GM18868 (cell line): Measurements from ENCODE around the gene ASIC4.

ENCODE experiments used
- ATAC-seq: cut with Tn5 transposase; IDR thresholded peaks from one replicate; pipeline ENCODE4 v1.9.1; 2021; ENCODE audit warnings: mild to moderate bottlenecking, moderate library complexity; ENCODE audit not compliant: unreplicated experiment

ASIC4 gene, protein sequence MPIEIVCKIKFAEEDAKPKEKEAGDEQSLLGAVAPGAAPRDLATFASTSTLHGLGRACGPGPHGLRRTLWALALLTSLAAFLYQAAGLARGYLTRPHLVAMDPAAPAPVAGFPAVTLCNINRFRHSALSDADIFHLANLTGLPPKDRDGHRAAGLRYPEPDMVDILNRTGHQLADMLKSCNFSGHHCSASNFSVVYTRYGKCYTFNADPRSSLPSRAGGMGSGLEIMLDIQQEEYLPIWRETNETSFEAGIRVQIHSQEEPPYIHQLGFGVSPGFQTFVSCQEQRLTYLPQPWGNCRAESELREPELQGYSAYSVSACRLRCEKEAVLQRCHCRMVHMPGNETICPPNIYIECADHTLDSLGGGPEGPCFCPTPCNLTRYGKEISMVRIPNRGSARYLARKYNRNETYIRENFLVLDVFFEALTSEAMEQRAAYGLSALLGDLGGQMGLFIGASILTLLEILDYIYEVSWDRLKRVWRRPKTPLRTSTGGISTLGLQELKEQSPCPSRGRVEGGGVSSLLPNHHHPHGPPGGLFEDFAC

DNA sequence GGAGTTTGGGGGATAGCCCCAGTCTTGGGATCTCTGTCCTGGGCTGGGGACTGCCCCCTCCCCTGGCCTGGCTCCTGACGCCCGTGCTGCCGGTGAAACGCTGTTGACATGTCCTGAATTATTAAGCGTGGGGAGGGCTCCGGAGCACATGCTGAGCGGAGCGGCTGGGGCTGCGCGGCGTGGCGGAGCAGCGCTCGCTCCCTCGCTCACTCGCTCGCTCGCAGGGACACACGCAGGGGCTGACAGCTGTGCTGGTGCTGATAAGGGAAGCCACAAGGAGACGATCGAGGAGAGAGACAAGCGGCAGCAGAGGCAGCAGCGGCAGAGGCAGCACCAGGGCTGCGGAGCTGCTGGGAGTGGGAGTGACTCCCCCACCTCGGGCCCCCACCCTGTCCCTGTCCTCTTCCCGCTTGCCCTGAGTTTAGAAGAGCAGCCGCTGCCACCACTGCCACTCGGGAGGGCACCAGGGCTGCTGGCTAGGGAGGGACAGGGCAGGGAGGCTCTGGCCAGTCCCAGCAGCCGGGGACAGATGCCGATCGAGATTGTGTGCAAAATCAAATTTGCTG, at the start of gene ASIC4:
TSS of gene ASIC4 (plus strand) at position 287 of the 566 bp plus-strand sequence. CDS start at position 530, 243 bp downstream.
- no peak for ATAC-seq

DNA sequence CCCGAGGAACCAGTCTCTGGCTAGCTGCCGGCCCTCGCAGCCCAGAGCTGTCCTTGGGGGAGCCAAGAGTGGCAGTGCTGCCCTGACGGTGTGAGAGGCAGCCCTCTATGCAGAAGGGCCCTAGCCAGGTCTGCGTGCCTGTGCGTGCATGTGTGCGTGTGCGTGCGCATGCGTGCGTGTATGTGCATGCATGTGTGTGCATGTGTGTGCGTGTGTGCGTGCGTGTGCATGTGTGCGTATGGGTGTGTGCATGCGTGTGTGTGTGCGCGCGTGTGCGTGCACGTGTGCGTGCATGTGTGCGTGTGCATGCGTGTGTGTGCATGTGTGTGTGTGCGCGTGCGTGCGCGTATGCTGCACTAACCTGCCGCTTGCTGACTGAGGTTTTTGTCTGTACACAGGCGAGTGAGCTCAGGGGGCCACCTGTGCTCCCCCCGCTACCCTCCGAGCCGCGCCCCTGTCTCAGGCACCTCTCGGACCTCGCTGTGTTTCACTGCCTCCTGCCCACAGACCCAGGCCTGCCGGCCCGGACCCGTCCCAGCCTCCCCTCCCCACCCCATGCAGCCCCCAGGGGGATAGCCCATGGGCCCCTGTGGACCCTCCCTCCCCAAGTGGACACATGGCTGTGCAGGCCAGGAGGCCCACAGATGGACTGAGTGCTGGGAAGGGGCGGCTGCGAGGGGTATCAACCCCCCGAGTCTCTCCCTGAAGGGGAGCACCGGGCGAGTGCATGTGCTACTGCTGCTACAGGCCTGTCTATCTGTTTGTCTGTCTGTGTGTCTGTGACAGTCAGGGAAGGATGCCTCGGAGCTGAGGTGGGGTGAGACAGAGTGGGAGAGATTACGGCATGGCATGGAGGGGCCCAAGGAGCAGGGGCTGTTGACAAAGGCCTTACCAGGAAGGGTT, 48.4 kb upstream of the ASIC4 start:
- ATAC-seq: no peak

DNA sequence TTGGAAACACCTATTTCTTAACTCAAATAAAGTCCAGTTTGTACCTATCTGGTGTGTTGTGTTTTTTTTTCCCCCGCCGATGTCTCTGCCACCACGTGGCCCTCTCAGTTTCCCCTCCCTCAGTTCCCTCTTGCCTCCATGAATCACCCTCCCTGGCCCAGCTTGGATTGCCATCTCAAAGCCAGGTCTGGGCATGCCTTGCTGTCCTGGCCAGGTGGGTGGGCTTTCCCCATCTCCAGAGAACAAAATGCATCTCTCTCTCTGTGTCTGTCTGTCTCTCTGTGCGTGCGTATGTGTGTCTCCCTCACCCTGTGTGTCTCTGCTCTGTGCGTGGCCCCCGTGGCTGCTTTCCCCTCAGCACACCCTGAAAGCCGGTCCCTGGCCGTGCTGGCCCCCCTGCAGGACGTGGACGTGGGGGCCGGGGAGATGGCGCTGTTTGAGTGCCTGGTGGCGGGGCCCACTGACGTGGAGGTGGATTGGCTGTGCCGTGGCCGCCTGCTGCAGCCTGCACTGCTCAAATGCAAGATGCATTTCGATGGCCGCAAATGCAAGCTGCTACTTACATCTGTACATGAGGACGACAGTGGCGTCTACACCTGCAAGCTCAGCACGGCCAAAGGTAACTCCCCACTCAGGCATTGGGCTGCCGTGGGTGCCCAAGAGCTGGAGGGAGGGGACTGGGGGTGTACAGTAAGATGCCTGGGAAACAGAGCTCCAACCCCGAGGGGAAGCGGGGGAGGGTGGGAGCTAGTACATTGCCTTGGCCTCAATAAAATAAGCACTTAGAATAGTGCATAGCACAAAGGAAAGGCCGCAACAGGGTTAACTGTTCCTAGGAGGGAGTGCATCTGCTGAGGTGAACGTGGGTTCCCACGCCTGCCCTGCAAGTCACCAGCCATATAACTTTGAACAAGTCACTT, 47.2 kb upstream of the ASIC4 start:
- ATAC-seq: no peak

DNA sequence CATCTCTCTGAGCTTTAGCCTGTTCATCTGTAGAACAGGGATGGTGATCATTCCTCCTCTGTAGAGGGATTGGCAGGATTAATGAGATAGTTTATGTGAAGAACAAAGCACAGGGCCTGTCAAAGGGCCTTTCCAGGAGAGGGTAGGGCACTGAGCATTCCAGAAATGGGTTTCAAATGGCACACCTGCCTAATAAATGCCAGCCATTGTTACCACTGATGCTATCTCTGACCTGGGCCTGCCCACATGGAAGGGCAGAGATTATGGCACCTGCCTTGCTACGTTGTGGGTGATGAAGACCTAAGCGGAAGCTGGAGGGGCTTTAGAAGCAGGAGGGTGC, 46.6 kb upstream of the ASIC4 start:
- ATAC-seq: no peak

DNA sequence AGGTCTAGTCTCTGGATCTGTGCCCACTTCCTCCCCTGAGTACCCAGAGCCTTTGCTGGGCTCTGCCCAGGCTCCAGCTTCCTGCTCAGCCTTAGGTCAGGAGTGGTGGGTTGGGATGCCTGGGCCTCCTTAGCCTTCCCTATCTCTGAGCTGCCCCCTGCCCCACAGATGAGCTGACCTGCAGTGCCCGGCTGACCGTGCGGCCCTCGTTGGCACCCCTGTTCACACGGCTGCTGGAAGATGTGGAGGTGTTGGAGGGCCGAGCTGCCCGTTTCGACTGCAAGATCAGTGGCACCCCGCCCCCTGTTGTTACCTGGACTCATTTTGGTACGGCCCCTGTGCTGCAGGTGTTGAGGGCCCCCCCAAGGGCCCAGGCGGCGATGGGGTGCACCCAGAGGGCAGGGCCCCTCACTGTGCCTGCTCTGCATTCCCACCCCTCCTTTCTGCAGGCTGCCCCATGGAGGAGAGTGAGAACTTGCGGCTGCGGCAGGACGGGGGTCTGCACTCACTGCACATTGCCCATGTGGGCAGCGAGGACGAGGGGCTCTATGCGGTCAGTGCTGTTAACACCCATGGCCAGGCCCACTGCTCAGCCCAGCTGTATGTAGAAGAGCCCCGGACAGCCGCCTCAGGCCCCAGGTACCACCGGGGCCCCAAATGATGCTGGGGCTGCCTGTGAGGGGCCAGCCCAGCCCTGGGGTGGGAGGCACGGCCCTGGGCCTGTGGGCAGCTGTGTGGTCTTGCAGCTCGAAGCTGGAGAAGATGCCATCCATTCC, 45.7 kb upstream of the ASIC4 start:
- no peak for ATAC-seq

DNA sequence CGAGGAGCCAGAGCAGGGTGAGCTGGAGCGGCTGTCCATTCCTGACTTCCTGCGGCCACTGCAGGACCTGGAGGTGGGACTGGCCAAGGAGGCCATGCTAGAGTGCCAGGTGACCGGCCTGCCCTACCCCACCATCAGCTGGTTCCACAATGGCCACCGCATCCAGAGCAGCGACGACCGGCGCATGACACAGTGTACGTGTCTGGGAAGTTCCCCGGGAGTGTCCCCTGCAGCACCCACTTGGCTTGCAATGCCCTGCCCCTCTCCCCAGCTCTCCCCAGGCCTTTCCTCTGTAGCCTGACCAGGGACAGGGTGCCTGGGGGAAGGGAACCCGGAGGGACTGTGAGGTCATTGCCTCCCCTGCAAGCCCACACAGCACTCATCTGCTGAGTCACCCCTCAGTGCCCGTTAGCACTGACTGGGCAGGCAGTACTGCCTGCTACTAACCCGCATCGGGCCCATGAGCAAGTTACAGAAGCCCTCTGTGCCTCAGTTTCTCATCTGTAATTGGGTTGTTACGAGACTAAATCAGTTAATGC, 45.0 kb upstream of the ASIC4 start:
- ATAC-seq: no peak

DNA sequence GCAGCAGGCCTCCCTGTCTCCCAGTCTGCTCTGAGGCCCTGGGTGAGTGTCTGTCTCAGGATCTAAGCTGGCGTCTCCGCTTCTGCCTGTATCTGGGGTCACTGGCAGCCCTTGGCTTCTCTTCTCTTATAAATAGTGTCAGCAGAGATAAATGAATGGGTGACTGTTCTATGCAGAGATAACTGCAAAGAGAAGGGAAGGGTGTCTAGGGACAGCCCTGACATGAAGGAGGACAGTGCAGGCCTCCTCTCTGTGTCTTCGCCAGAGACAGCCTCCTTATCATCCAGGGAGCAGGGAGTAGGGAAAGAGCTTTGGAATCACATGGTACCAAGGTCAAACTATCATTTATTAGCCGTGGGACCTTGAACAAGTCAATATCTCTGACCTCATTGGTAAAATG, 43.9 kb upstream of the ASIC4 start:
- no peak for ATAC-seq

DNA sequence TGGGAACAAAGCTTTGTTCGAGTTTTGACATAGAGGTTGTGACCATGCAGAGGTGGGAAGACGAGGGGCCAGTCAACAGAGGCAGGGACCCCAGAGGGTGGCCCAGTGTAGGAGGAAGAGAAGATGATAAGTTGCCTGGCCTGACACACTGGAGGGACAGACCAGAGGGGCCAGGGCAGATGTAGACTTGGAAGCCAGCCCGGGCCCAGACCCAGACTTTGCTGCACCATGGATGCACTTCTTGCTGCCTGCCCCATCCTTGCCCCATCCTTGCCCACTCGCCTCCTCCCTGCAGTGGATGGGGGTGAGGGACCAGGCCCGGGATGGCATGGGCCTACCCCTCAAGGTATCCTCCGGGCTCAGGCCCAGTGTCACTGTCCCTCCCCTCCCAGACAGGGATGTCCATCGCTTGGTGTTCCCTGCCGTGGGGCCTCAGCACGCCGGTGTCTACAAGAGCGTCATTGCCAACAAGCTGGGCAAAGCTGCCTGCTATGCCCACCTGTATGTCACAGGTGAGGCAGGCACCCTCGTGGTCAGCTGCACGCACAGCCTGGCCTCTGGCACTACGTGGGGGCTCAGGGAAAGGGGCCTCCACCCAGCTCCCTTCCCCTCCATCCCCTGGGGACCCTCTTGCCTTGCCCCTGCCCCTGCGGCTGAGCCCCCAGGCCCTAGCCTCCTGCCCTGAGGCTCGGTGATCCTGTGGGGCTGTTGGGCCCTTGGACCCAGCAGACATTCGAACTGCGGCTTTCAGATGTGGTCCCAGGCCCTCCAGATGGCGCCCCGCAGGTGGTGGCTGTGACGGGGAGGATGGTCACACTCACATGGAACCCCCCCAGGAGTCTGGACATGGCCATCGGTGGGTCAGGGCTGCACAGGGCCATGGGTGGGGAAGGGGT, 42.6 kb upstream of the ASIC4 start:
- no peak for ATAC-seq

DNA sequence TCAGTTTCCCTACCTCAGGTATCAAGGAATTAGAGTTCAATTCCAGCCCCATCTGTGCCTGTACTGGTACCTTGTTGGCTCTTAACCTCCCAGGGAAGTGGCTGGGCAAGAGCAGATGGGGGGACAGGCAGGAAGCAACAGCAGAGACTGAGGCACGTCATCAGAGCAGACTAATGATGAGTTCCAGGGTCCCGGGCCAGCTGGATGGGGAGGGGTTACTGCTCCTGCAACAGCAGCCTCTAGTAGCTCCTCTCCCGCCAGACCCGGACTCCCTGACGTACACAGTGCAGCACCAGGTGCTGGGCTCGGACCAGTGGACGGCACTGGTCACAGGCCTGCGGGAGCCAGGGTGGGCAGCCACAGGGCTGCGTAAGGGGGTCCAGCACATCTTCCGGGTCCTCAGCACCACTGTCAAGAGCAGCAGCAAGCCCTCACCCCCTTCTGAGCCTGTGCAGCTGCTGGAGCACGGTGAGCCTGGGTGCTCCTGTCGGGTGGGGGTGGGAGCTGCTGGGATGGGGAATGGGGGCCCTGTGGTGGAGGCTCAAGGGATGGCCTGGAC, 41.6 kb upstream of the ASIC4 start:
- no peak for ATAC-seq

DNA sequence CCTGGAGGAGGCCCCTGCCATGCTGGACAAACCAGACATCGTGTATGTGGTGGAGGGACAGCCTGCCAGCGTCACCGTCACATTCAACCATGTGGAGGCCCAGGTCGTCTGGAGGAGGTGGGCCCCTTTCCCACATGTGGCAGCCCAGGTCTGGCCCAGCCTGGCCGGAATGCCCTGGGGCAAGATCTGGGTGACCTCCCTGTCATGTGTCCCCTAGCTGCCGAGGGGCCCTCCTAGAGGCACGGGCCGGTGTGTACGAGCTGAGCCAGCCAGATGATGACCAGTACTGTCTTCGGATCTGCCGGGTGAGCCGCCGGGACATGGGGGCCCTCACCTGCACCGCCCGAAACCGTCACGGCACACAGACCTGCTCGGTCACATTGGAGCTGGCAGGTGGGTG, 40.8 kb upstream of the ASIC4 start:
- no peak for ATAC-seq

DNA sequence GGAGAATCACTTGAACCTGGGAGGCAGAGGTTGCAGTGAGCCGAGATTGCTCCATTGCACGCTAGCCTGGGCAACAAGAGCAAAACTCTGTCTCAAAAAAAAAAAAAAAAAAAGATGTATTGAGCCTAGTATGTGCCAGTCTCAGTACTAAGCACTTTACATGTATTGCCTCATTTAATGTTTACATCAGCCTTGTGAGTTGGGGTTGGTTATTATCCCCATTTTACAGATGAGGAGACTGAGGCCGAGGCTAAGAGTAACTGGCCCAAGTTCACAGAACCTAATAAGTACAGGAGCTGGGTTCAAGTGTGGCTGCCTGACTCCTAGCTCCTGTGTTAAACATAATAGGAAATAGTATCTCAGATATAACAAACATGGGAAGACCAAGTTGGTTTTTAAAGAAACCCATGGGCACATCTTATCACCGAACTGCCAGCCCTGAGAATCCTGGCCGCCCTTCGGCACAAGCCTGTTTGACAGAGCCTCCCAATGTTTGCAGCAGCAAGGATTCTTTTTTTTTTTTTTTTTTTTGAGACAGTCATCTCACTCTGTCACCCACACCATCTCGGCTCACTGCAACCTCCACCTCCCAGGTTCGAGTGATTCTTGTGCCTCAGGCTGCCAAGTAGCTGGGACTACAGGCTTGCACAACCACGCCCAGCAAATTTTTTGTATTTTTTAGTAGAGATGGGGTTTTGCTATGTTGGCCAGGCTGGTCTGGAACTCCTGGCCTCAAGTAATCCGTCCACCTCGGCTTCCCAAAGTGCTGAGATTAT, 39.8 kb upstream of the ASIC4 start:
- ATAC-seq: no peak

DNA sequence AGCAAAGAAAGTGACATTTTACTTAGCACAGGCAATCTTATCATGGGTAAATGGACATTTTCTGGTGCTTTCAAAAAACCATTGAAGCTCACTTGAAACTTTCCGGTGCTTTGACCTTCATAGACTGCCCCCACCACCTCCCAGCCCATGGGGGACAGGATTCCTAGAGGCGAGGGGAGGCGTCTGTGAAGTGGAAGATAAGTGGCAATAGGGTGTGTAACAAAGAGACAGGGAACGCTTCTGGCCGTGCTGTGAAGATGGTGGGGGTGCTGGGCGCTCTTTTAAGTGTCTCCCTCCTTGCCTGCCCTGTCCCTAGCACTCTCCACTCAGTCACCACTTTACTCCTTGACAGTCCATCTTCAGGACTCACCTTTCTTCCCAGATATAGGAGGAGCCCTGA, 39.0 kb upstream of the ASIC4 start:
- ATAC-seq: no peak

DNA sequence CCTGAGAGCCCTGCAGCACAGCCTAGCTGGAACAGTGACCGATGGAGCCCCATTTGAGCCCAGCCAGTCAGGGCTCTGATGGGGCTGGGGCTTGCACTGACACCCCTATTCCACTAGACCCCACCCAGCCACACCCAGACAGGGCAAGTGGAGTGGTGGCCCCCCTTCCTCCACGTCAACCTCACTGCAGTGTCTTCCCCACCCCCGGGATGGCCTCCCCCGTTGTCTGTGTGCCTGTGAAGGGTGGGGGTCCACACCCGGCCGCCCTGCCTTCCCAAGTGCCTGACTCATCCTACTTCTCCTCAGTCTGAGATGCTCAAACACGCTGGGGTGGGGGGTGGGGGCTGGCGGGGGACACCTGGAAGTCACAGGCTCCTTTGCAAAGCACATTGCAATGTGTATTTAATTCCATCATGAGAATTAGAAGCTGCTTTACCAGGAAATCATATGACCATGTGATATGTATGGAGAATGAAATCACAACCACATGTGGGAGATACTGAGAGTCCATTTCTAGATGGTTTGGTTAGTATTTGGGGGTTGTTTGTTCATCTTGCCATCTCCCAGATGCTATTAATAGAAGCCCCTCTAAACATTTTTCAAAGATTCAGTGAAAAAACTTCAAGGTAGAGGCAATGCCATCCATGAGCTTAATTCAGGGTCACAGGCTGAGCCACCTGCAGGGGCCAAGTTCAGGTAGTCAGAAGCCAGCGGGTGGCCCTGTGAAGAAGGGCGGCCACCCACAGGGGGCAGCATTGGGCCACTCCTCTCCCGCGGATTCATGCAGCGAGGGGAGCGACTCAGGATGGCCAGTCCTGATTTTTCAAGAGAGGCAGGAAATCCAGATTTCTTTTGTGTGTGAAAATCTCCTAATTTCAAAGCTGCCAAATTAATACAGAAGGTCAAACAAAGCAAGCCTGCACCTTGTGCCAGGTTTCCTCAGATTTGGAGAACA, 38.3 kb upstream of the ASIC4 start:
- peak; percentile 63 for ATAC-seq

DNA sequence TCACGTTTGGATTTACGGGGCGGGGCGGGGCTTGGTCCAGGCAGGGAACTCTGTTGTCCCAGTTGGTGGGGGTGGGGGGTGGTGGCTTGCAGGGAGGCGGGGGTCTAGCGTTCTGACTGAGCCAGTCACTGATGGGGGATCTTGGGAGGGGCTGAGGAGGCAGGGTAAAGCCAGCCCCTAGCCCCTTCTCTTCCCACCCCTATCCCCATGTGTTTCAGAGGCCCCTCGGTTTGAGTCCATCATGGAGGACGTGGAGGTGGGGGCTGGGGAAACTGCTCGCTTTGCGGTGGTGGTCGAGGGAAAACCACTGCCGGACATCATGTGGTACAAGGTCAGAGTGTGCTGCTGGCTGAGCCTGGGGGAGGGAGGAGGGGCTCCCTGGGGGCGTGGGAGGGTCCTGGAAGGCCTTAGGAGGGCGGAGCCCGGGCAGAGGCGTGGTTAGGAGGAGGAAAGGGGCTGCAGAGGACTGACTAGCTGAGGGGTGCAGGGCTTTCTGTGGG, 37.6 kb upstream of the ASIC4 start:
- no peak for ATAC-seq

DNA sequence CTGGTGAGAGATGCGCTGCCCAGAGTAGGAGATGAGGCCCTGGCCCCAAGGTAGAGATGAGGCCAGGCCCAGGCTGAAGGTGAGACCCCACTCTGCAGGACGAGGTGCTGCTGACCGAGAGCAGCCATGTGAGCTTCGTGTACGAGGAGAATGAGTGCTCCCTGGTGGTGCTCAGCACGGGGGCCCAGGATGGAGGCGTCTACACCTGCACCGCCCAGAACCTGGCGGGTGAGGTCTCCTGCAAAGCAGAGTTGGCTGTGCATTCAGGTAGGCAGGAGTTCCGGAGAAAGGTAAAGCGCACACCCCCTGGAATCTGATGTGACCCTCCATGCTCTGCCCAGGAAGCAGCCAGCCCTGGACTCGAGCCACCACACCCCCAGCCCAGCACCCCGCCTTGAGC, 37.1 kb upstream of the ASIC4 start:
- no peak for ATAC-seq

DNA sequence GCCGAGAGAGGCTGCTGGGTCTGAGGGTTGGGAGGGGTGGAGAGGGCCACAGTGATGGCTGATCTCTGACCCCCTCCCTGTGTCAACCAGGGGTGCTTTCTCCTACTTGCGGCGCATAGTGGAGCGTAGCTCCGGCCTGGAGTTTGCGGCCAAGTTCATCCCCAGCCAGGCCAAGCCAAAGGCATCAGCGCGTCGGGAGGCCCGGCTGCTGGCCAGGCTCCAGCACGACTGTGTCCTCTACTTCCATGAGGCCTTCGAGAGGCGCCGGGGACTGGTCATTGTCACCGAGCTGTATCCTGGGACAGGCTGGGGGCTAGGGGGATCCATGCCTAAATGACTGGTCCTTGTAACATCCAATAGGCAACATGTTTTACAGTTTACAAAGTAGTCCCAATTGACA, 36.5 kb upstream of the ASIC4 start:
- ATAC-seq: no peak
